Measurements from ENCODE around the gene CRIM1. TPM values are rescaled to one million over a fixed set of nuclear protein-coding genes. Genes with fewer than 3 reads are reported as not detected.
"Not testable (repeated sequence)": the region's sequence is repeated elsewhere in the genome, so short reads cannot be mapped to it uniquely, and the experiment has no call there.

The CRIM1 gene, protein sequence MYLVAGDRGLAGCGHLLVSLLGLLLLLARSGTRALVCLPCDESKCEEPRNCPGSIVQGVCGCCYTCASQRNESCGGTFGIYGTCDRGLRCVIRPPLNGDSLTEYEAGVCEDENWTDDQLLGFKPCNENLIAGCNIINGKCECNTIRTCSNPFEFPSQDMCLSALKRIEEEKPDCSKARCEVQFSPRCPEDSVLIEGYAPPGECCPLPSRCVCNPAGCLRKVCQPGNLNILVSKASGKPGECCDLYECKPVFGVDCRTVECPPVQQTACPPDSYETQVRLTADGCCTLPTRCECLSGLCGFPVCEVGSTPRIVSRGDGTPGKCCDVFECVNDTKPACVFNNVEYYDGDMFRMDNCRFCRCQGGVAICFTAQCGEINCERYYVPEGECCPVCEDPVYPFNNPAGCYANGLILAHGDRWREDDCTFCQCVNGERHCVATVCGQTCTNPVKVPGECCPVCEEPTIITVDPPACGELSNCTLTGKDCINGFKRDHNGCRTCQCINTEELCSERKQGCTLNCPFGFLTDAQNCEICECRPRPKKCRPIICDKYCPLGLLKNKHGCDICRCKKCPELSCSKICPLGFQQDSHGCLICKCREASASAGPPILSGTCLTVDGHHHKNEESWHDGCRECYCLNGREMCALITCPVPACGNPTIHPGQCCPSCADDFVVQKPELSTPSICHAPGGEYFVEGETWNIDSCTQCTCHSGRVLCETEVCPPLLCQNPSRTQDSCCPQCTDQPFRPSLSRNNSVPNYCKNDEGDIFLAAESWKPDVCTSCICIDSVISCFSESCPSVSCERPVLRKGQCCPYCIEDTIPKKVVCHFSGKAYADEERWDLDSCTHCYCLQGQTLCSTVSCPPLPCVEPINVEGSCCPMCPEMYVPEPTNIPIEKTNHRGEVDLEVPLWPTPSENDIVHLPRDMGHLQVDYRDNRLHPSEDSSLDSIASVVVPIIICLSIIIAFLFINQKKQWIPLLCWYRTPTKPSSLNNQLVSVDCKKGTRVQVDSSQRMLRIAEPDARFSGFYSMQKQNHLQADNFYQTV
- 790 and 1,031 TPM in 2 replicates for total RNA-seq

DNA sequence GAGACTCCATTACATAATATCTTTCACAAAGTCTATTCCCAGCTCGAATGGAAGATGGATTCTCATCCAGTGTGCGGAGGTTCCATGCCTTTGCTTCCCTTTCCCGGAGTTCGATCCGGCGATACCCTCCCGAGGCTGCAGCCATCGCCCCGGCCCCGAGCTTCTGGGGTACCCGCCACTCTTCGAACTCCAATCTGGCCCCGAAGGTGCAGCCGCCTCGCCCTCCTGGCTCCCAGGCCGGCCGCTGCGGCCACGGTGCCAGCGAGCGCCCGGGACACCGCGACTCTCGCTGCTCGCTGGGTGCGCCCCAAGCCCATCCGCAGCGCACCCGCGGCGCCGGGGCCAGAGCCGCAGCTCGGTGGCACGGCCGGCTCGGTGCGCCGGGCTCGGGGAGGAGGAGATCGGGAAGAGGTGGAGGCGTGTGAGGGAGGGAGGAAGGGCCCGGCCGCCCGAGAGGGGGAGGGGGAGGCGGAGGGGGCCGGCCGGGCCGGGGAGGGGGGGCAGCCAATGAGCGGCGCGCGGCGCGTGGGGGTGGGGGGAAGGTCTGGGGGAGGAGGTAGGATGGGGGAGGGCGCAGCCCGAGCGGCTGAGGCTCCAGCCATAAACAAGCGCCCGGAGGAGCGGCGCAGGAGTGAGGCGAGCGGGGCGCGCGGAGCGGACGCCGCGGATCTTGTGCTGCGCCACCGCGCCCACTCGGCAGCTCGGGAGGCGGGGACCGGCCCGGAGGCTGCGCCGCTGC, at the start of gene CRIM1:
Gene CRIM1, plus strand, starts transcription at position 628 of the 739 bp plus-strand sequence. CDS start 515 bp downstream, outside the sequence.
- DNase-seq (ENCODE audit: low read depth, low spot score), result peak; percentile 82

DNA sequence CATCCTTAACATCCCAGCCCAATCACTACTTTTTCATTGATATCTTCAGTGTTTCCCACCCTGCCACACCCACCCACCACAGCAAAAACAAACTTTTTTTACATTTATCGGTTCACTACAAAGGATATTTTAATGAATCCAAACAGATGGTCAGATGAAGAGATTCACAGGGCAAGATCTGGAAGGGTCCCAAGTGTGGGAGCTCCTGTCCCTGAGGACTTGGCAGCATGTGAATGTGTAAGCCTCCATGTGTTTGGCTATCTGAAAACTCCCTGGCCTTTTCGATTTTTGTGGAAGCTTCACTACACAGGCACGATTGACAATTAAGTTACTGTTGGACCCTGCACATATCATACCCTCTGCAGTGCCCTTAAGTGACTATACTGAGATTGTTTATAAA, 48.1 kb upstream of the CRIM1 start:
- no peak for DNase-seq (ENCODE audit: low read depth, low spot score)

DNA sequence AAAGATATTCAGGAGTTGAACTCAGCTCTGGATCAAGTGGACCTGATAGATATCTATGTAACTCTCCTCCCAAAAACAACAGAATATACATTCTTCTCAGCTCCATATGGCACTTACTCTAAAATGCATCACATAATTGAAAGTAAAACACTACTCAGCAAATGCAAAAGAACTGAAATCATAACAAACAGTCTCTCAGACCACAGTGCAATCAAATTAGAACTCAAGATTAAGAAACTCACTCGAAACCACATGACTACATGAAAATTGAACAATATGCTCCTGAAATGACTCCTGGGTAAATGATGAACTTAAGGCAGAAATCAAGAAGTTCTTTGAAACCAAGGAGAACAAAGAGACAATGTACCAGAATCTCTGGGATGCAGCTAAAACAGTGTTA, 45.1 kb upstream of the CRIM1 start:
- not testable (repeated sequence) for DNase-seq (ENCODE audit: low read depth, low spot score)

DNA sequence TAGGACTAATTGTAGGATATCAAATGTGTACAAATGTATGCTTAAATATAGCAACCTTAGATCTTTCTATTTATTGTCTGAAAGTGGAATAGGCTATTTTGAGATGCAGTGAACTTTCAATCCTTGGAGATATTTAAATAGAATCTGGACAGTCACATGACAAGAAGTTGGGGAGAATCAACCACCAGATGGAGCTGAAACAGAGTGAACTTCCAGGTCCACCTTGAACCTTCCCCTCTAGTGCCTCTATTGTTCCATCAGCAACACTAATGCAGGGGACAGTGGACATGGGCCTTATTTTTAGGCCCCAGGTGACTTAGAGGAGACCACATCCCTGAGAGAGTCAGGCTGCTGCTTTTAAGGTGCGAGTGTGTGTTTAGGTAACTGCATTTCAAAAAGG, 37.0 kb upstream of the CRIM1 start:
- no peak for DNase-seq (ENCODE audit: low read depth, low spot score)

DNA sequence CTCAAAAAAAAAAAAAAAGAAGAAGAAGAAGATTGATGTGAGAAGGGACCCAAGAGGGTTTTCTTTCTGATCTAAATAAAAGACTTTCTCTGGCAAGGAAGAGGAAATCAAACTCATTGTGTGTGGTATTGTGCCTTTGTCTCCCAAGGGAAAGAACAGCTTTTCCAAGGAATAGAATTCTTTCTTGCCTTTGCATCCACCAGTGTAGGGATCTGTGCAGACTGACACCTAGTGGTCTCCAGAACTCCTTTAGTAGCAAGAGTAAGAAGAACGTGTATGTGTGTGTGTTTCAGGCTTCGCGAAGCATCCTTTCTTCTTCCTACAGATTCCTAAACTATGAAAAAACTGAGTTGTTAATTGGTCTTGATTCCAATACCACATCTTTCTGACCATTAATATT, 33.5 kb upstream of the CRIM1 start:
- DNase-seq (ENCODE audit: low read depth, low spot score), result peak; percentile 26

DNA sequence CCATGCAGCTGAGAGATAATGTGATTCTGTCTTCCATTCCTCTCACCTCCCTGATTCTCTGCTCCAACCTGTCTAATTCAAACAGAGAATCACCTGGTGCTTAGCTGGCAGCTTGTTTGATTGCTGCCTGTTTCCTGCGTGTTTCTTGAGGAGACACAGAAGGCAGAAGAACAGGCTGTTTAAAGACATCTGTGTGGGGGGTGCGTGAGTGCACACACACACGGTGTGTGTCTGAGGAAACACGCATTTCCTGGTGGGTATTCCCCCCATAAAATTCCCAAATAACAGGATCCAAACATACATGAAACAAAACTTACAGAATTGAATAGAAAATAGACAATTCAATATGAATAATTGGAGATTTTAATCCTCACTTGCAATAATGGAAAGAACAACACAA, 29.3 kb upstream of the CRIM1 start:
- DNase-seq (ENCODE audit: low read depth, low spot score), result no peak

DNA sequence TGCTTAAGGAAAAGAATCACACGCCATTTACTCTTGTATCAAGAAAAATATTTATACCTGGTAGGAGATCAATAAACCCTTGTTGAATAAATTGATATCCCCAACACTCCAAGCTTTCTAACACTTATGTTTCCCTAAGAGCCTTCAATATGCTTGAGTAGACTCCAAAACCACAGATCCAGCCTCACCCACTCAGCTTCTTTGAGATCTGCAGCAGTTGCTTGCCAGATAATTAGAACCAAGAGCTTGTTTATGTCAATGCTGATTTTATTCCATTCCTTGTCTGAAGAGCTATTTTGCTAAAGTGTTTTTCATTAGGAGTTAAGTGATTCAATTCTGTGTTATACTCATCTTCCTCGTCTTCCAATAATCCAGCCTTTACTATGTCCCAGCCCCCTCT, 26.3 kb upstream of the CRIM1 start:
- no peak for DNase-seq (ENCODE audit: low read depth, low spot score)

DNA sequence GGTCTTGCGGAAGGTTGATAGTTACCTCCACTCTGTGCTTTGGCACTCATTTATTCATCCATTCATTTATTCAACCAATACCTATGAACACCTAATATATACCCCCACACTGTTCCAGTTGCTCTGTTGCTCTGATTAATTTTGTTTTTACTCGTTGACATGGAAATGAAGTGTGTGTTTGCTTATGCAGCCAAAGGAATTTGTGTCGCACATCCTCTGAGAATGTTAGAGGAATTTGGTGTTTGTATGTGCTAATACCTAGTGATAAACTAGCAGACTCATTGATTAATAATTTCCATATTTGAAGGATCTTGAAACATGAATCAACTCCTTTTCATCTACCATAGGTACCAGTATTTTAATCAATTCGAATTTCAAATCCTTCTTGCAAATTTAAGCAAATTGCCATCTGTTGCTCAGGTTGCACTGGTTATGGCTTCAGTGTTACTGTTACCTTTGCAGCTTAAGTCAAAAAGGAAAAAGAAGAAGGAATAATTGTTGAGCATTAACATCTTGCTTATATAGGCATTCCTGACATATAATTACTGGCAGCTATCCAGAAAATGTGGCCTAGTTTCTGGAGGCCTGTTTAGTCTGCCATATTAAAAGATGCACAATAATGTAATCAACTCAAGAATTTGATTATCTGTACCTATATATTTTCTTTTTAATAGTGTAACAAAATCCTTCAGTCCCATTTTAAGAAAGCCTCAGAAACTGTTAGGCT, 25.7 kb upstream of the CRIM1 start:
- no peak for DNase-seq (ENCODE audit: low read depth, low spot score)

DNA sequence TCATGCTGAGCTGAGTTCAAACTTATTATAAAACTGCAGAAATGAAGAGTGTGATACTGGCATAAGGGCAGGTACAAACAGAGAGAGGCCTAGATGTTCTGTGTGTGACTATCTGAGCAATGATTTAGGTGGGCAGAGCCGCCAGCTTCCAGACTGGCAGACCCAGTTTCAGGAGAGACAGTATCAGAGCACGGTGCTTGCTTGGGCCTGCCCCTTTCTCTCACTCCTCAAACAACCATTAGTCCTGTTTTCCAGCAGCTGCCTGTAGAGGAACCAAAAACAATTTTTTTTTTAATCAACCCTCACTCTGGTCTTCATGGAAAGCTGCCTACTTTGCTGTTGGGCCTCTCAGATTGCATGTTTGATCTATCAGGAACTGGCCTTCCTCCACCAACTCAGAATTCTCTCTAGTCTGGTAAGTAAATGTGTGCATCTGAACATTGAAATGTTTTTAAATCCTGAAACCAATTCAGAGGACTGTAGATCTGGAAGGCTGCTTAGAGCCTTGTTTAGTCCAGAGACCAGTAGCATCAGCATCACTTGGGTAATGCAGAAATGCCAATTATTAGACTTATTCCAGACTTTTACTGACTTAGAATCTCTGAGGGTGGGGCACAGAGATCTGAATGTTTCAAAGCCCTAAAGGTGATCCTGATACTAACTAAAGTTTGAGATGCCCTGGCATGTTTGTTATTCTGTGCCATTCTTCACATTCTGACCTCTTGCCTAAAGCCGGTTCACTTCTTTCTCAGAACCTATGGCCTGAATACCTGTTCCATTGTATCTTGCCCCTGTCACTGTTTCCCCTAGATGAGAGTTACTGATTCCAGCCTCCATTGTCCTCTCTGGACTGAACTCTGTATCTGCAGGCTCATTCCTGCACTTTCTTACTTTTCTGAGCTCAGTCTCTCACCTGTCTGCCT, 24.8 kb upstream of the CRIM1 start:
- no peak for DNase-seq (ENCODE audit: low read depth, low spot score)

DNA sequence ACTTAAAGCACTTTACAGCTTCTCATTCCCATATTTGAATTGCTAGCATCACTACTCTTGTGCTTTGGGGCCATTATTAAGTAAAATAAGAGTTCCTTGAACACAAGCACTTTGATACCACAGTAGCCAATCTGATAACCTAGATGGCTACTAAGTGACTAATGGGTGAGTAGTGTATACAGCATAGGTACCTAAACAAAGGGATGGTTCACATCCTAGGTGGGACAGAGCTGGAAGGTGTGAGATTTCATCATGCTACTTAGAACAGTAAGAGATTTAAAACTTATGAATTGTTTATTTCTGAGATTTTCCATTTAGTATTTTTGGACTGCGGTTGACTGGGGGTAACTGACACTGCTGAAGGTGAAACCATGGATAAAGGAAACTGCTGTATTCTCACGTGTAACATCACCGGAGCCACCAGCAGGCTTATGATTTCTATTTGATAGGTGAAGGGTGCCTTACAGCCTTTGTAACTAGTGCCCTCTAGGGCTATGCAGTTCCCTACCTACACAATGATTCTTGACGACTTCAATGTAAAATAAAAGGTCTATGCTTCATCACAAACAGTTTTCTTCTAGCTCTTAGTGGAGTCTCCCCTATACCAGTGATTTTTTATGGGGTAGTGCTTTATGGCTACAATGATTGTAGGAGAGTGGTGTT, 22.1 kb upstream of the CRIM1 start:
- no peak for DNase-seq (ENCODE audit: low read depth, low spot score)

DNA sequence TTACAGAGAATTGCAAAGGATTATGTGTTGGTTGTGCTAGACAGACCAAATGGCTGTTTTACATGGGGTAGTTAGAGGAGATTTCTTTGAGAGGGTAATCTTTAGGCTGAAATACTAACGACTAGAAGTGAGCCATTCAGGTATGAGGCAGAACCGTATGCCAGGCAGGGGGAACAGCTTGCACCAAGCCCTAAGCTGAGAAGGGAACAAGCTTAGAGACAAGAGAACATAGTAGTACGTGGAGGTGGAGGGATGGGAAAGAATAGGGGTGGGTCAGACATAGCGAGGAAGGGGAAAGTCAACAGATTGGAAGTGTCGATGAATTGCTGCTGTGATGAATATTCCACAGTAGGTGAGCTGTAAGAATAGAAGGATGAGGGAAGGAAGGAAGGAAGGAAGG, 20.0 kb upstream of the CRIM1 start:
- no peak for DNase-seq (ENCODE audit: low read depth, low spot score)

DNA sequence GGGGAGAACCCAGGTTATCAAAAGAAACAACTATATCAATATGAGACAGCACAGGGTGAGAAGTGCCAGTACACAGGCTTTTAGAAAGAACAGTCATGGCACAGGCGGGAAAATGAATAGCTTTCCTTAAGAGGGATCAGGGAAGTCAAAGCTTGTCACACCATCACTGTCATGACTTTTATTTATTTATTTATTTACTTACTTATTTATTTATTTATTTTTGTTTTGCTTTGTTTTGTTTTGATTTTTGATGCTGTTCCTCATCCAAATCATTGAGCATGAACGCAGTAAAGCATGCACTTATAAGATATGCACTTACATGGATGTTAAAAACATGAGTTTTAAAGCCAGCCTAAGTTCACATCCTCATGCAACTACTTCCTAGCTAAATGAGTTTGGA, 19.3 kb upstream of the CRIM1 start:
- no peak for DNase-seq (ENCODE audit: low read depth, low spot score)

DNA sequence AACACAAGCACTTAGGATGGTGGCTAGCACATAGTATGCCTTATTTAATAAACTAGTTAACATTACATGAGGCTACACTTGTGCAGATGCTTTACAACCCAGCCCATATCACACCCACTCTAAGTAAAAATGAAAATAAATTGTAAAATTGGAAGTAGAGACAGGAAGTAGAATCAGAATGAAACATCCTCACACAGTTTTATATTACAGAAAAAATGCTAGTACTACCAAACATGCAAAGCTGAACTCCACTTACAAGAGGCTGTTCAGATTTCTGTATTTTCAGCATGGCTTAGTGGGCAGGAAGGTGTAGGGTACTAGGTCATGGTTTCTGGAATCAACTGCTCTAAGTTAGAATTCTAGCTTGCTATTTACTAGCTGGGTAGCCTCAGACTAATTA, 18.2 kb upstream of the CRIM1 start:
- DNase-seq (ENCODE audit: low read depth, low spot score), result no peak

DNA sequence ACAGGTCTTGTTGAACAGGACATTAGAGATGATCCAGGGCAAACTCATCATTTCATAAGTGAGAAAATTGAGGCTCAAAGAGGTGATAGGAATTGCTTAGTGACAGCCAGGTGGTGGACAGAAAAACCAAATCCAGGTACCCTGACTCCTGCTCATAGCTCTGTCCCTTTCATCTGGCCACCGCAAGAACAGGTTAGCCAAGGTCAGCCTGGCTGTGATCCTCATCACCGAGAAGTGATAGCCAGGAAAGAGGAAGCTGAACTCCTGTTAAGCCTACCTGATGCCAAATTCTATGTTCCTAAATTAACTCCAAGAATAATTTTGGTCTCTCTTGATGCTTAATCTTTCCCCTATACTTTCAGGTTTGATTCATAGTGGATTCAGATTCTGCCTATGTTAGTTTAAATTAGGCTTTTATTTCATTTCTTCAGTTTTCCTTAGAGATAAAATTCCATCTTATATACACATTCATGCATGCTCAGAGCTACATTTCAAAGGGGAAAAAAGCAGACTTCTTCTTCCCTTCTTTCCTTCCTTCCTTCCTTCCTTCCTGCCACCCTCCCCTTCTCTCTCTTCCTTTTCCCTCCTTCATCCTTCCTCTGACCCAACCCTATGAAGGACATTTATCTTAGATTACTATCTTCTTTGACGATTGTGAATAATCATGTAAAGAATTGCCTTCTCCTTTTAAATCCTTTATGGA, 17.3 kb upstream of the CRIM1 start:
- DNase-seq (ENCODE audit: low read depth, low spot score), result no peak

DNA sequence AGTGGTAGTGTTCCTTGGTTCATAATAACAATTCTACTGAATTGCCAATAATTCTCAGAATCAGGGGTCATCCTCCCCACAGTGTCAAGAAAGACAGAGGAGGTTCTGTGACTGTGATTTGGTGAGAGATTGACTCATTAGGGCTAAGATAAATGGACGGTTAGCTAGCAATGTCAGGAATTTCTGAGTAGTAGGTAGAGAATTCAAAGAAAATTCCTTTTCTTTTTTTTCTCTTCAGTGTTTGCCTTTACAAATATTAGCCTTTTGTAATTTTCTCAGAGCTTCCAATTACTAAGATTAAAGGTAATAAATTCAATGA, 16.8 kb upstream of the CRIM1 start:
- no peak for DNase-seq (ENCODE audit: low read depth, low spot score)

DNA sequence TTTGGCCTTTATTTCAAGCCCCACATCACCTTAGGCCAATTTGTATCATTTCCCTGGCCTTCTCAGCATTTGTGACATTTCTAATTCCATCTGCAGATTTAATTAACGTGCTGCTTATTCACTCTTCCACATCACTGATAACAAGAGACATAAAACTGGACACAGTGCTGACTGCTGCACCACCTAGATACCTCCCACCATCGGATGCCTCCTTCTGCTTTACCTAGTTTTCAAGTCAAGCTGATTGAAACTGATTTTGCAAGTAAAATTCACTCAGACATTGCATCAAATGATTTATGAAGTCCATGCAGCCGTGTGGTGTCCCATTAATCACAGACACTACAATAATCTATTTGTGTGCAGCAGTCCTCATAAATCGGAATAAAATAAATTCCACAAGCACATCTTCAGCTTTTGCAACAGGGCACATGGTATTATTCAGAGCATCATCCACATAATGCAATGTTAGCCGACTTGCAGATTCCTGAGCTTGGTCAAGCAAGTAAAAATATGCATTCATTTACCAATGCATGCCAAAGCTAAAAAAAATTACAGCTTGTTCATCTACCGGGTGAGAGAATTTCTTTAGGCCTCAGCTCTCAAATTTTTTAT, 15.9 kb upstream of the CRIM1 start:
- DNase-seq (ENCODE audit: low read depth, low spot score), result no peak

DNA sequence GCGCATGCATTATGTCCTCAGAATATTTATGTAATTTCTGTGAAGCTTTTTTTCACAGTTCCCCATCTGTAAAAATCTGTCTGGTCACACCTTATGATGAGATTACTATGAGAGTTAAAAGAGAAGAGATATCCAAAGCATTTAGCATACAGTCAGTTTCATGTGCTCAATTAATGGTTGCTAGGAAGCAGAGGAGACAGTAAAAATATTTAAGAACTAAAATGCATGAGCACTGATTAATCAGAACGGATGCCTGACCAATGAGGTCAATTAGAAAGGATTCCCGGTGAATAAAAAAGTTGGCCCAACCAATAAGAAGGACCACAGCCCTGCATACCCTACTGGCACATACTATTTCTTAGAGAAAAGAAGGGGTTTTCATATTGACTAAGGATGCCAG, 12.0 kb upstream of the CRIM1 start:
- no peak for DNase-seq (ENCODE audit: low read depth, low spot score)

DNA sequence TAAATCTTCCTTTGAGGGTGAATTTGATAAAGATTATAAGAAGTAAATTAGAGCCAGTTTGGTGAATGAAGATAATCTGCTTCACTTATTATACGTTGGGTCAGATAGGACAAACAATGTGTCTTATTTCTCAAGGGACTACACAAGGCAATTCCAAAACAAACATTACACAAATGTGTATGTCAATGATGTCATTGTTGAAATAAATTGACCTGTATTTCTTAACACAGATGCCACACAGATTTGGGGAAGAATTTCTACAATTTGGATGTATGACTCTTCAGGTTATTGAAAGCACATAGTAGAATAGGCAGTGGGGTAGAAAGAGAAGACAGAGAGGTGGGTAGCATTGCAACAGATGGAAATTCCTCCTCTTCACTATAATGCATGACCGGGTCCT, 6.9 kb upstream of the CRIM1 start:
- DNase-seq (ENCODE audit: low read depth, low spot score), result no peak

All from pulmonary artery endothelial cell (primary cell).